HL-60 (cell line): Measurements from ENCODE around the gene EDIL3.

ENCODE experiments used
- DNase-seq, 2 experiments: peaks; one replicate each; pipeline ENCODE4 v3.0.0-alpha.2; 2010 to 2020; ENCODE audit warnings: low read depth in 1 of 2, low spot score in 1 of 2
- H3K27ac ChIP-seq: fragments of 250-450 bp; sonication (Bioruptor Pico); replicated peaks from 2 replicates; pipeline ENCODE4 v1.5.1; 2020; ENCODE audit warnings: mild to moderate bottlenecking, moderate library complexity
- H3K27me3 ChIP-seq: fragments of 250-450 bp; sonication (Bioruptor Pico); 2 replicates; pipeline ENCODE4 v1.5.1; 2021; ENCODE audit warnings: mild to moderate bottlenecking, moderate library complexity; ENCODE audit not compliant: insufficient read depth, poor library complexity, severe bottlenecking
- H3K4me3 ChIP-seq: replicated peaks from 2 replicates; pipeline ENCODE4 v1.5.1; 2011; ENCODE audit warnings: mild to moderate bottlenecking, control low read depth, low read length; ENCODE audit not compliant: insufficient read depth
- CTCF ChIP-seq: IDR thresholded peaks from one replicate; pipeline ENCODE4 v1.5.1; 2011; ENCODE audit warnings: low read length, control low read depth, inconsistent platforms; ENCODE audit not compliant: insufficient read depth
- GABPA ChIP-seq: IDR thresholded peaks from 2 replicates; pipeline ENCODE4 v1.6.1; 2012; ENCODE audit warnings: low read depth
- POLR2AphosphoS5 ChIP-seq: IDR thresholded peaks from 2 replicates; pipeline ENCODE4 v1.6.1; 2012; ENCODE audit warnings: low read depth
- REST ChIP-seq: IDR thresholded peaks from 2 replicates; pipeline ENCODE4 v1.6.1; 2012; ENCODE audit warnings: low read depth; ENCODE audit not compliant: insufficient replicate concordance
- SPI1 ChIP-seq: IDR thresholded peaks from 2 replicates; pipeline ENCODE4 v1.6.1; 2012; ENCODE audit warnings: low read depth, mild to moderate bottlenecking, borderline replicate concordance

The EDIL3 gene

GRCh38 chr5:84279234-84279633, 105.4 kb downstream of the EDIL3 start:
- Histone ChIP-seq H3K27ac (no peak overlapping the region), H3K4me3 (no peak overlapping the region), H3K27me3 (no peaks in the 10 kb centered on the region)
- no peak for DNase-seq
- no peak for TF ChIP-seq REST
- no peak for TF ChIP-seq SPI1
- TF ChIP-seq POLR2AphosphoS5, result no peak
- no peak for TF ChIP-seq CTCF
- TF ChIP-seq GABPA, result no peak

- no peaks in the 10 kb centered on the region for H3K27me3 ChIP-seq
- H3K4me3 ChIP-seq, result no peak overlapping the region
- DNase-seq, result no peak
- no peak for TF ChIP-seq GABPA
- TF ChIP-seq SPI1, result no peak
- TF ChIP-seq CTCF, result no peak
- no peak for TF ChIP-seq POLR2AphosphoS5
- TF ChIP-seq REST, result no peak
- no peak overlapping the region for H3K27ac ChIP-seq
Observed at GRCh38 chr5:84275609-84276008, 109.1 kb downstream of the EDIL3 start.

GRCh38 chr5:84274585-84275468, 109.9 kb downstream of the EDIL3 start:
- H3K27me3 ChIP-seq, result no peaks in the 10 kb centered on the region
- no peak overlapping the region for H3K4me3 ChIP-seq
- no peak for DNase-seq
- no peak overlapping the region for H3K27ac ChIP-seq
- TF ChIP-seq REST (no peak), CTCF (no peak), POLR2AphosphoS5 (no peak)
